GM19035 (cell line): Measurements from ENCODE around the gene LRP1-AS.
"Not testable (repeated sequence)": the region's sequence is repeated elsewhere in the genome, so short reads cannot be mapped to it uniquely, and the experiment has no call there.

ENCODE experiments used
- ATAC-seq: cut with Tn5 transposase; IDR thresholded peaks from one replicate; pipeline ENCODE4 v1.9.1; 2021; ENCODE audit not compliant: unreplicated experiment

The LRP1-AS gene

GRCh38 chr12:57124261-57124877 lies 23.1 kb downstream of the LRP1-AS start:
- ATAC-seq: no peak

GRCh38 chr12:57123813-57124212 lies 23.6 kb downstream of the LRP1-AS start:
- ATAC-seq: no peak

- not testable (repeated sequence) for ATAC-seq
Measured at GRCh38 chr12:57120718-57121117, 26.7 kb downstream of the LRP1-AS start.

- ATAC-seq: no peak
Measured at GRCh38 chr12:57119294-57120085, 27.9 kb downstream of the LRP1-AS start.

- no peak for ATAC-seq
Measured at GRCh38 chr12:57118711-57119271, 28.6 kb downstream of the LRP1-AS start.

- no peak for ATAC-seq
Measured at GRCh38 chr12:57116580-57117281, 30.7 kb downstream of the LRP1-AS start.

GRCh38 chr12:57112492-57113294 lies 34.7 kb downstream of the LRP1-AS start:
- ATAC-seq: no peak

- ATAC-seq: peak; percentile 61
Measured at GRCh38 chr12:57111031-57111734, 36.2 kb downstream of the LRP1-AS start, which contains the start of gene STAT6. Gene STAT6, minus strand, starts transcription at chr12:57111362. Its CDS starts 3,084 bp downstream, at chr12:57108278.

- ATAC-seq: peak; percentile 50
Measured at GRCh38 chr12:57110104-57111030, 37.1 kb downstream of the LRP1-AS start.

GRCh38 chr12:57109207-57110103 lies 38.0 kb downstream of the LRP1-AS start:
- ATAC-seq: no peak

GRCh38 chr12:57107456-57108155 lies 39.8 kb downstream of the LRP1-AS start:
- no peak for ATAC-seq

GRCh38 chr12:57106021-57106708 lies 41.3 kb downstream of the LRP1-AS start:
- no peak for ATAC-seq

GRCh38 chr12:57105011-57105753 lies 42.2 kb downstream of the LRP1-AS start:
- ATAC-seq: no peak

- no peak for ATAC-seq
Measured at GRCh38 chr12:57104292-57104910, 43.0 kb downstream of the LRP1-AS start.

- no peak for ATAC-seq
Measured at GRCh38 chr12:57103856-57104255, 43.6 kb downstream of the LRP1-AS start.
